GM12801 (cell line): Measurements from ENCODE around the gene CCT6B.

ENCODE experiments used
- CTCF ChIP-seq: IDR thresholded peaks from one replicate; pipeline ENCODE4 v1.5.1; 2011; ENCODE audit warnings: control low read depth; ENCODE audit not compliant: insufficient read length; ENCODE audit errors: extremely low read depth

Gene CCT6B

DNA sequence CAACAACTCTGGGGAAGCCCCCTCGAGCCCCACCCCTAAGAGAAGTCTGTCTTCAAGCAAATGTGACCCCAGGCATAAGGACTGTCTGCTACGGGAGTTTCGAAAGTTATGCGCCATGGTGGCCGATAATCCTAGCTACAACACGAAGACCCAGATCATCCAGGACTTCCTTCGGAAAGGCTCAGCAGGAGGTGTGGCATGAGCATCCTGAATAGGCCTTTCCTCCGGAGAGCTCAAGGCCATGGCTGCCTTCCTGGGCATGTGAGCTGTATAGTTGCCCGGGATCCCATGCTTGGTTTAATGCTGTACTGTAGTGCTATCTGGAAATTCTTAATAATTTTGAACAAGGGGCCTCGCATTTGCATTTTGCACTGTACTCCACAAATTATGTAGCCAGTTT is 28.2 kb upstream of the CCT6B start:
- TF ChIP-seq CTCF: no peak

DNA sequence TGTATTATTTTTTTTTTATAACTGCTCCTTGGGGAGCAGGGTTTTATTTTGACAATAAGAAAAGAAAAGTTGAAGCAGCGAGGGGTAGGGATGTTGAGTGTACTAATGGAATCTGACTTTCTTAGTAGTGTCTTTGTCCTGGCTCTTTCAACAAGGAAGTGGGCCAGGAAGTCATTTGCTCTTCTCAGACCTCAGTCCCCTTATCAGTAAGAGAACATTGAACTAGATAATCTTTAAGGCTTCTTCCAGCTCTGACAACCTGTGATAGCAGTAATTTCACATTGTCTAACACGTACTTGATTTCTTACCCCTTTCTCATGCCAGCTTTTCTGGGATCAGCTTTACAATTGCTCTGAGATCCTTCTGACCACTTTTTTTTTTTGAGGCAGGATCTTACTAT is 27.4 kb upstream of the CCT6B start:
- no peak for TF ChIP-seq CTCF

- no peak for TF ChIP-seq CTCF
Measured at GRCh38 chr17:34987232-34987631, 26.0 kb upstream of the CCT6B start.

DNA sequence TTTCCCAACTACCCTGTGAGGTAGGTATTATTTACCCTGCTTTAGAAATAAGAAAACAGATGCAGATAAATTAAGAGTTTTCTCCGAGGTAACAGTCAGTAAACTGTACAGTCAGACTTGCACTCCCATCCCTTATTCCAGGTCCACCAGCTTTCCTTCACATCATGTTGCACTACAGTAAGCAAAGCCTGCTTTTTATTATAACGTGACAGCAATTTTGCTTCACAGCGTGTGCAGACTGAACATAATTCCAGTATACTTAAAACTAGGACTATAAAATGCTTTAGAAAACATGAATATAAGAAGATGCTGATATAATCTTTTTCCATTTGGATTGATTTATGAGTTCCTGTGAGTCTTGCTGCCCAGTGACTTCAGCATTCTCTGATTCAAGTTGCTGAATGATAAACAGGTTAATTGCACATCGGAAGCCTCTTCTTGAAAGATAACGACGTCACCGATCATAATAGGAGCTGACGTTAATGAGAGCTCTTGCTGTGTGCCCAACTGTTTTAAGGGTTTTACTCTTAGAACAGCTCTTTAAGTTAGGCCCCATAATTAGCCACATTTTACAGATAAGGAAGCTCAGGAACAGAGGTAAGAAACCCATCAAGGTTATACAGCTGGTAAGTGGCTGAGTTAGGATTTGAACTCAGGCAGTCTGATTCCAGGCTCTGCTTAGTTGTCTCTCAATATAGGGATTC is 20.4 kb upstream of the CCT6B start:
- TF ChIP-seq CTCF: no peak

DNA sequence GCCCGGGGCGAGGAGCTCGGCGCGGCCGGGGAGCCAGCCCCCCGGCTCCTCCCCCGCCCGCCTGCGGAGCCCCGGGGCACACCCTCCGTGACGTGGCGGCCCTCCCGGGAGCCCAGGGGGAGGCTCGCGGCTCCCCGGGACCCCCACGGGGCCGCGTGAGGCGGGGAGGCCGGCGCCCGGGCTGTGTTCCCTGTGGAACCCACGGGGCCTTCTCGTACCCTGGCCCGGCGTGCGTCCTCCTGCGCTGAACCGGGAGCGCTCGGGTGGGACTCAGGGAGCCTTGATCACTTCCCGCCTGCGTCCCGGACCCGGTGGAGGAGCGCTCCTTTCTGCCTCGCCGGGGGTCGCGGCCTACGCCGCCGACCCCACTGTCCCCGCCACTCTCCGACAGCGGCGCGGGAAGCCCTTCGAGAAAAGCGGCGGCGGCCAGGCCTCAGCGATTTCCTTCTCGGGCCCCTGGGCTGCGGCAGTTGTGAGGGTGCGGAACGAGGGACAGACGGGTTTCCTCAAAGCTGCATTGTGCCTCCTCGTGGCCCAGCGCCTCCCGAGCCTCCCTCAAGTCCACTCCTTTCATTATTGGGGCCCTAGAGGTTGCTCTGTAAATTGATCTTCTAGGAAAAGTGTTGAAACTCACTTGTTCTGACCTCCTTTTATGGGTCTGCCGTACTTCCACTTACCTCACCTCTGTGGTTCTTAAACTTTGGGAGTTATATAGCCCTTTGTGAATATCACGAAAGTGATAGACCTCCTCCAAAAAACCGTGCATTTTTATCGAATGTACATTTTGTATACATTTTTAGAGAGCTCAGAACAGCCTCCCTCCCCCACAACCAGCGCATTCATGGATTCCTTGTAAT is 19.6 kb upstream of the CCT6B start:
- TF ChIP-seq CTCF: no peak

DNA sequence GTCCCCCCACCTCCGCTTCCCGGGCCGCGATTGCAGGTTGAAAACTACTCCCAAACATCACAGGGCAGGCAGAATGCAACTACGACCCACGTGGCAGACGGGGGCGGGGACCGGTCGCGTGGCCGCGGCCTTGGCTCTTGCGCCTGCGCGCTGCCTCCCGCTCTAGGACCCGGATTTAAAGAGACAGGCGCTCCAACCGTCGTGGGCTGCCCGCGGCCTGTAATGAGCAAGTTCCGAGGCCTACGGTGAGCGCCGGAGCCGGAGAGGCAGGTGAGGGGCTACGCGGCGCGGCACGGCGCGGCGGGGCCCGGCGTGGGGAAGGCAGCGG is 19.1 kb upstream of the CCT6B start, which contains the start of gene LIG3:
Gene LIG3, plus strand, starts transcription at position 160 of the 328 bp plus-strand sequence. CDS start 2,494 bp downstream, outside the sequence.
- no peak for TF ChIP-seq CTCF

- no peak for TF ChIP-seq CTCF
Measured at GRCh38 chr17:34979650-34980352, 18.5 kb upstream of the CCT6B start.
